ENCODE measurements around the gene C10orf105. TPM values are rescaled to one million over a fixed set of nuclear protein-coding genes. Genes with fewer than 3 reads are reported as not detected.

Gene C10orf105
- total RNA-seq, 1 donor from 2014 or later: not detected

DNA sequence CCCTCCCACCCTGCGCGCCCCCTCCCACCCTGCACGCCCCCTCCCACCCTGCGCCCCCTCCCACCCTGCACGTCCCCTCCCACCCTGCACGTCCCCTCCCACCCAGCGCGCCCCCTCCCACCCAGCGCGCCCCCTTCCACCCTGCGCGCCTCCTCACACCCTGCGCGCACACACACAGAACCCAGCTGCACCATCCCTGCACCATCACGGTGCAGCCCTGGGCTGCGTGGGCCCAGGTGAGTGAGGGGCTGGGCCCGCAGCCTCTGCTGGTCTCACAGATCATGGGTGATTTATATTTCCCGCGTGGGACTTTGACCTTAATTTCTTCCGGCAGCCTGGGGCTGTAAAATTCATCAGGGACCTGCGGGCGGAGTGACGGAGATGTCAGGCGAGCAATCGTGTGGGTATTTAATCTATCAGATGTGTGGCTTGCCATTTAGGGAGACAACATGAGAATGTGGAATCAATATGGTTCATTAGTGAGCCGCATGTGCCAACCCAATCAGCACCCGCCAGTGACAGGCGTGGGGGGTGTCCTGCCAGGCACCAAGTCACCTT, 57.7 kb downstream of the C10orf105 start:
- Mint-ChIP-seq H3K27ac (ENCODE audit: unreplicated experiment) (no peak overlapping the region), H3K27me3 (ENCODE audit: low read depth) (peaks cover 68% of the 10 kb centered on the region)

More for the DNA sequence above, 57.7 kb downstream of the C10orf105 start:
- TF ChIP-seq, protein P1, sequence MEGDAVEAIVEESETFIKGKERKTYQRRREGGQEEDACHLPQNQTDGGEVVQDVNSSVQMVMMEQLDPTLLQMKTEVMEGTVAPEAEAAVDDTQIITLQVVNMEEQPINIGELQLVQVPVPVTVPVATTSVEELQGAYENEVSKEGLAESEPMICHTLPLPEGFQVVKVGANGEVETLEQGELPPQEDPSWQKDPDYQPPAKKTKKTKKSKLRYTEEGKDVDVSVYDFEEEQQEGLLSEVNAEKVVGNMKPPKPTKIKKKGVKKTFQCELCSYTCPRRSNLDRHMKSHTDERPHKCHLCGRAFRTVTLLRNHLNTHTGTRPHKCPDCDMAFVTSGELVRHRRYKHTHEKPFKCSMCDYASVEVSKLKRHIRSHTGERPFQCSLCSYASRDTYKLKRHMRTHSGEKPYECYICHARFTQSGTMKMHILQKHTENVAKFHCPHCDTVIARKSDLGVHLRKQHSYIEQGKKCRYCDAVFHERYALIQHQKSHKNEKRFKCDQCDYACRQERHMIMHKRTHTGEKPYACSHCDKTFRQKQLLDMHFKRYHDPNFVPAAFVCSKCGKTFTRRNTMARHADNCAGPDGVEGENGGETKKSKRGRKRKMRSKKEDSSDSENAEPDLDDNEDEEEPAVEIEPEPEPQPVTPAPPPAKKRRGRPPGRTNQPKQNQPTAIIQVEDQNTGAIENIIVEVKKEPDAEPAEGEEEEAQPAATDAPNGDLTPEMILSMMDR (IDR thresholded peaks at IDR 0.05): no peak
- no peaks in the 10 kb centered on the region for H3K9me3 Mint-ChIP-seq (ENCODE audit: low read depth)
- H3K36me3 Mint-ChIP-seq (ENCODE audit: low read depth): no peaks in the 10 kb centered on the region
- no peak overlapping the region for H3K4me3 Mint-ChIP-seq (ENCODE audit: unreplicated experiment)
- no peaks in the 10 kb centered on the region for H3K4me1 Mint-ChIP-seq (ENCODE audit: low read depth)
- no peak for DNase-seq (ENCODE audit: low spot score)

Other genes with a start within 250 kb of the C10orf105 start
- 0.49 to 1.3 TPM in 2 of 3 replicates, not detected in the other for gene VSIR, start 53.7 kb upstream of the C10orf105 start, total RNA-seq
- gene PSAP, start 131.5 kb upstream of the C10orf105 start, total RNA-seq: 963 to 1,130 TPM (median 970 TPM) in 3 replicates
- gene CHST3, start 244.6 kb upstream of the C10orf105 start, total RNA-seq: 43.9 to 65.4 TPM (median 63.2 TPM) in 3 replicates